Activated naive CD8-positive, alpha-beta T cell treated with anti-CD3 and anti-CD28 coated beads, Interleukin-2, amount 50 U/mL, for 24 hours (primary cell): ENCODE data around the gene ECM1.

Experiments
- ATAC-seq: fragments of 150-1000 bp; cut with Tn5 transposase; one replicate; pipeline ENCODE4 v1.10.0; 2021
- DNase-seq: peaks from one replicate; pipeline ENCODE4 v3.0.0; 2021
- H3K27ac Mint-ChIP-seq: one replicate; pipeline ENCODE4 v1.8.0; 2021; ENCODE audit warnings: mild to moderate bottlenecking, mixed read lengths
- H3K27me3 Mint-ChIP-seq: one replicate; pipeline ENCODE4 v1.8.0; 2021; ENCODE audit warnings: mixed read lengths
- H3K36me3 Mint-ChIP-seq: one replicate; pipeline ENCODE4 v1.8.0; 2021; ENCODE audit warnings: low read depth, mixed read lengths
- H3K4me1 Mint-ChIP-seq: one replicate; pipeline ENCODE4 v1.8.0; 2021; ENCODE audit warnings: mixed read lengths
- H3K4me3 Mint-ChIP-seq: one replicate; pipeline ENCODE4 v1.8.0; 2021; ENCODE audit warnings: mild to moderate bottlenecking, moderate library complexity, mixed read lengths
- H3K9me3 Mint-ChIP-seq: one replicate; pipeline ENCODE4 v1.8.0; 2021; ENCODE audit warnings: mixed read lengths

Gene ECM1

GRCh38 chr1:150486966-150487762, 20.7 kb upstream of the ECM1 start, which contains the start of gene TARS2:
Gene TARS2 (plus strand): TSS chr1:150487419. CDS start chr1:150487451, 32 bp downstream.
- Mint-ChIP-seq H3K4me1 (peaks cover 13% of the 10 kb centered on the region), H3K36me3 (peaks cover 19% of the 10 kb centered on the region), H3K4me3 (peak within 1 kb of the TSS; percentile 86), H3K27me3 (no peaks in the 10 kb centered on the region), H3K9me3 (no peaks in the 10 kb centered on the region), H3K27ac (peak within 1 kb of the TSS; percentile 92)
- peak; percentile 93 for DNase-seq
- ATAC-seq, result peak; percentile 100

GRCh38 chr1:150487763-150488115, 20.2 kb upstream of the ECM1 start:
- no peaks in the 10 kb centered on the region for H3K9me3 Mint-ChIP-seq
- H3K27ac Mint-ChIP-seq, result peak overlapping the region; percentile 92
- peaks cover 13% of the 10 kb centered on the region for H3K4me1 Mint-ChIP-seq
- DNase-seq (no peak), ATAC-seq (no peak)
- H3K36me3 Mint-ChIP-seq, result peaks cover 20% of the 10 kb centered on the region
- H3K4me3 Mint-ChIP-seq, result peak overlapping the region; percentile 86
- no peaks in the 10 kb centered on the region for H3K27me3 Mint-ChIP-seq

GRCh38 chr1:150493175-150493574, 14.7 kb upstream of the ECM1 start:
- Mint-ChIP-seq H3K27me3 (no peaks in the 10 kb centered on the region), H3K4me3 (no peak overlapping the region), H3K4me1 (peaks cover 4% of the 10 kb centered on the region), H3K27ac (no peak overlapping the region), H3K9me3 (no peaks in the 10 kb centered on the region), H3K36me3 (peaks cover 34% of the 10 kb centered on the region)
- ATAC-seq (no peak), DNase-seq (no peak)

- Mint-ChIP-seq H3K27me3 (no peaks in the 10 kb centered on the region), H3K9me3 (no peaks in the 10 kb centered on the region), H3K4me1 (no peaks in the 10 kb centered on the region), H3K27ac (no peak overlapping the region), H3K4me3 (no peak overlapping the region), H3K36me3 (peaks cover 19% of the 10 kb centered on the region)
- ATAC-seq (no peak), DNase-seq (no peak)
These were observed 9.6 kb upstream of the ECM1 start for GRCh38 chr1:150498342-150498741.

GRCh38 chr1:150505431-150505830, 2.5 kb upstream of the ECM1 start:
- Mint-ChIP-seq H3K4me1 (no peaks in the 10 kb centered on the region), H3K9me3 (no peaks in the 10 kb centered on the region), H3K27me3 (no peaks in the 10 kb centered on the region), H3K36me3 (peaks cover 18% of the 10 kb centered on the region), H3K4me3 (no peak overlapping the region), H3K27ac (no peak overlapping the region)
- DNase-seq, result no peak
- no peak for ATAC-seq

- peaks cover 14% of the 10 kb centered on the region for H3K36me3 Mint-ChIP-seq
- H3K27me3 Mint-ChIP-seq, result no peaks in the 10 kb centered on the region
- H3K4me3 Mint-ChIP-seq, result no peak overlapping the region
- DNase-seq, result no peak
- no peaks in the 10 kb centered on the region for H3K9me3 Mint-ChIP-seq
- H3K27ac Mint-ChIP-seq, result no peak overlapping the region
- peaks cover 4% of the 10 kb centered on the region for H3K4me1 Mint-ChIP-seq
- ATAC-seq, result no peak
These were observed 1.1 kb downstream of the ECM1 start for GRCh38 chr1:150508982-150509381.

GRCh38 chr1:150511551-150511950, 3.6 kb downstream of the ECM1 start:
- no peak for ATAC-seq
- H3K4me1 Mint-ChIP-seq, result peaks cover 15% of the 10 kb centered on the region
- no peak overlapping the region for H3K27ac Mint-ChIP-seq
- no peak overlapping the region for H3K4me3 Mint-ChIP-seq
- peaks cover 7% of the 10 kb centered on the region for H3K36me3 Mint-ChIP-seq
- H3K27me3 Mint-ChIP-seq, result no peaks in the 10 kb centered on the region
- no peak for DNase-seq
- no peaks in the 10 kb centered on the region for H3K9me3 Mint-ChIP-seq

GRCh38 chr1:150511985-150512660, 4.2 kb downstream of the ECM1 start:
- Mint-ChIP-seq H3K9me3 (no peaks in the 10 kb centered on the region), H3K36me3 (peaks cover 5% of the 10 kb centered on the region), H3K4me3 (no peak overlapping the region), H3K4me1 (peaks cover 19% of the 10 kb centered on the region), H3K27ac (no peak overlapping the region), H3K27me3 (no peaks in the 10 kb centered on the region)
- DNase-seq, result no peak
- no peak for ATAC-seq

GRCh38 chr1:150512846-150513245, 4.9 kb downstream of the ECM1 start:
- no peak for DNase-seq
- Mint-ChIP-seq H3K4me3 (no peak overlapping the region), H3K27ac (no peak overlapping the region)

GRCh38 chr1:150513351-150513791, 5.5 kb downstream of the ECM1 start:
- ATAC-seq (no peak), DNase-seq (no peak)
- peaks cover 20% of the 10 kb centered on the region for H3K4me1 Mint-ChIP-seq
- no peaks in the 10 kb centered on the region for H3K27me3 Mint-ChIP-seq
- peaks cover 4% of the 10 kb centered on the region for H3K36me3 Mint-ChIP-seq
- H3K4me3 Mint-ChIP-seq, result no peak overlapping the region
- H3K9me3 Mint-ChIP-seq, result no peaks in the 10 kb centered on the region
- H3K27ac Mint-ChIP-seq, result no peak overlapping the region

More at GRCh38 chr1:150512846-150513245, 4.9 kb downstream of the ECM1 start:
- no peak for ATAC-seq
- H3K9me3 Mint-ChIP-seq, result no peaks in the 10 kb centered on the region
- peaks cover 20% of the 10 kb centered on the region for H3K4me1 Mint-ChIP-seq
- peaks cover 4% of the 10 kb centered on the region for H3K36me3 Mint-ChIP-seq
- no peaks in the 10 kb centered on the region for H3K27me3 Mint-ChIP-seq

GRCh38 chr1:150514260-150514659, 6.4 kb downstream of the ECM1 start:
- no peaks in the 10 kb centered on the region for H3K27me3 Mint-ChIP-seq
- no peak for DNase-seq
- H3K27ac Mint-ChIP-seq, result no peak overlapping the region
- peaks cover 4% of the 10 kb centered on the region for H3K36me3 Mint-ChIP-seq
- H3K4me3 Mint-ChIP-seq, result peak overlapping the region; percentile 89
- peaks cover 20% of the 10 kb centered on the region for H3K4me1 Mint-ChIP-seq
- no peaks in the 10 kb centered on the region for H3K9me3 Mint-ChIP-seq
- no peak for ATAC-seq

- peaks cover 20% of the 10 kb centered on the region for H3K4me1 Mint-ChIP-seq
- no peaks in the 10 kb centered on the region for H3K27me3 Mint-ChIP-seq
- H3K9me3 Mint-ChIP-seq, result no peaks in the 10 kb centered on the region
- peaks cover 4% of the 10 kb centered on the region for H3K36me3 Mint-ChIP-seq
- H3K27ac Mint-ChIP-seq, result no peak overlapping the region
- DNase-seq, result no peak
- peak overlapping the region; percentile 89 for H3K4me3 Mint-ChIP-seq
- no peak for ATAC-seq
These were observed 7.0 kb downstream of the ECM1 start for GRCh38 chr1:150514913-150515327.

- Mint-ChIP-seq H3K27me3 (no peaks in the 10 kb centered on the region), H3K4me3 (peak within 1 kb of the TSS; percentile 89), H3K36me3 (peaks cover 4% of the 10 kb centered on the region), H3K27ac (peak within 1 kb of the TSS; percentile 62), H3K4me1 (peaks cover 20% of the 10 kb centered on the region), H3K9me3 (no peaks in the 10 kb centered on the region)
- peak; percentile 93 for DNase-seq
- ATAC-seq, result peak; percentile 99
These were observed 7.6 kb downstream of the ECM1 start, which contains the start of gene FALEC for GRCh38 chr1:150515328-150516049. Gene FALEC (plus strand): TSS chr1:150515752.

- peaks cover 4% of the 10 kb centered on the region for H3K36me3 Mint-ChIP-seq
These were observed 8.2 kb downstream of the ECM1 start for GRCh38 chr1:150516050-150516591.

More at GRCh38 chr1:150516050-150516591, 8.2 kb downstream of the ECM1 start:
- Mint-ChIP-seq H3K9me3 (no peaks in the 10 kb centered on the region), H3K4me3 (peak overlapping the region; percentile 89), H3K27me3 (no peaks in the 10 kb centered on the region), H3K4me1 (peaks cover 20% of the 10 kb centered on the region), H3K27ac (peak overlapping the region; percentile 55)
- DNase-seq (peak; percentile 23), ATAC-seq (no peak)
